Measurements from ENCODE around the gene COL6A1.

GRCh38 chr21:45982758-45983648, 1.4 kb downstream of the COL6A1 start:
- TF ChIP-seq HMGXB4 (CRISPR knock-in tag; IDR thresholded peaks at IDR 0.05): no peak
- TF ChIP-seq IRF2 (CRISPR knock-in tag; IDR thresholded peaks at IDR 0.05; ENCODE audit: borderline replicate concordance, low read depth): no peak
- TF ChIP-seq CTCF (IDR thresholded peaks at IDR 0.05): no peak
- TF ChIP-seq CBFB (CRISPR knock-in tag; IDR thresholded peaks at IDR 0.05; ENCODE audit: low read depth): no peak
- TF ChIP-seq FOXJ3 (CRISPR knock-in tag; IDR thresholded peaks at IDR 0.05; ENCODE audit: borderline replicate concordance): no peak
- no peak for TF ChIP-seq ELF4 (CRISPR knock-in tag; IDR thresholded peaks at IDR 0.05; ENCODE audit: low read depth)
- no peak for TF ChIP-seq CREB1 (CRISPR knock-in tag; IDR thresholded peaks at IDR 0.05)
- TF ChIP-seq MLX (CRISPR knock-in tag; IDR thresholded peaks at IDR 0.05): no peak
- TF ChIP-seq ESRRA (CRISPR knock-in tag; IDR thresholded peaks at IDR 0.05; ENCODE audit: borderline replicate concordance): no peak
- TF ChIP-seq ZSCAN18 (CRISPR knock-in tag; IDR thresholded peaks at IDR 0.05): no peak
- no peak for TF ChIP-seq SP1 (CRISPR knock-in tag; conservative IDR thresholded peaks at IDR 0.05)
- TF ChIP-seq MAX (CRISPR knock-in tag; IDR thresholded peaks at IDR 0.05): no peak
- TF ChIP-seq FOXK1 (CRISPR knock-in tag; IDR thresholded peaks at IDR 0.05): no peak
- no peak for TF ChIP-seq E2F4 (CRISPR knock-in tag; IDR thresholded peaks at IDR 0.05; ENCODE audit: borderline replicate concordance, low read depth)
